ENCODE data around the gene TMEM192. TPM values are rescaled to one million over a fixed set of nuclear protein-coding genes. Genes with fewer than 3 reads are reported as not detected.

TMEM192 gene
- total and polyA plus RNA-seq, 2 experiments from 2014 or later = 6.9 to 10.8 TPM

DNA sequence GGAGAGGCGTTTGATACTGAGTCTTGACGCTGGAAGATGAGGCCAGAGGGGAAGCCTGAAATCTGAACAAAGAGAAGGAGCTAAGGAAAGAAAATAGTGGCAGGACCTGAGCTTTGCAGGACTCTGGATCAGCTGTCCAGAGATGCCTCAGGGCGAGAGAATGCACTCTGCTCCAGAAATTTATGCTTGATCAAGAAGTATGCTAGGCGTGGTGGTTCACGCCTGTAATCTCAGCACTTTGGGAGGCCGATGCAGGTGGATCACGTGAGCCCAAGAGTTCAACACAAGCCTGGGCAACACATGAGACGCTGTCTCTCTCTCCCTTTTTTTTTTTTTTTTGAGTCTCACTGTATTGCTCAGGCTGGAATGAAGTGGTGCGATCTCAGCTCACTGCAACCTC, 57.1 kb downstream of the TMEM192 start (continued):
- TF ChIP-seq, protein P1, sequence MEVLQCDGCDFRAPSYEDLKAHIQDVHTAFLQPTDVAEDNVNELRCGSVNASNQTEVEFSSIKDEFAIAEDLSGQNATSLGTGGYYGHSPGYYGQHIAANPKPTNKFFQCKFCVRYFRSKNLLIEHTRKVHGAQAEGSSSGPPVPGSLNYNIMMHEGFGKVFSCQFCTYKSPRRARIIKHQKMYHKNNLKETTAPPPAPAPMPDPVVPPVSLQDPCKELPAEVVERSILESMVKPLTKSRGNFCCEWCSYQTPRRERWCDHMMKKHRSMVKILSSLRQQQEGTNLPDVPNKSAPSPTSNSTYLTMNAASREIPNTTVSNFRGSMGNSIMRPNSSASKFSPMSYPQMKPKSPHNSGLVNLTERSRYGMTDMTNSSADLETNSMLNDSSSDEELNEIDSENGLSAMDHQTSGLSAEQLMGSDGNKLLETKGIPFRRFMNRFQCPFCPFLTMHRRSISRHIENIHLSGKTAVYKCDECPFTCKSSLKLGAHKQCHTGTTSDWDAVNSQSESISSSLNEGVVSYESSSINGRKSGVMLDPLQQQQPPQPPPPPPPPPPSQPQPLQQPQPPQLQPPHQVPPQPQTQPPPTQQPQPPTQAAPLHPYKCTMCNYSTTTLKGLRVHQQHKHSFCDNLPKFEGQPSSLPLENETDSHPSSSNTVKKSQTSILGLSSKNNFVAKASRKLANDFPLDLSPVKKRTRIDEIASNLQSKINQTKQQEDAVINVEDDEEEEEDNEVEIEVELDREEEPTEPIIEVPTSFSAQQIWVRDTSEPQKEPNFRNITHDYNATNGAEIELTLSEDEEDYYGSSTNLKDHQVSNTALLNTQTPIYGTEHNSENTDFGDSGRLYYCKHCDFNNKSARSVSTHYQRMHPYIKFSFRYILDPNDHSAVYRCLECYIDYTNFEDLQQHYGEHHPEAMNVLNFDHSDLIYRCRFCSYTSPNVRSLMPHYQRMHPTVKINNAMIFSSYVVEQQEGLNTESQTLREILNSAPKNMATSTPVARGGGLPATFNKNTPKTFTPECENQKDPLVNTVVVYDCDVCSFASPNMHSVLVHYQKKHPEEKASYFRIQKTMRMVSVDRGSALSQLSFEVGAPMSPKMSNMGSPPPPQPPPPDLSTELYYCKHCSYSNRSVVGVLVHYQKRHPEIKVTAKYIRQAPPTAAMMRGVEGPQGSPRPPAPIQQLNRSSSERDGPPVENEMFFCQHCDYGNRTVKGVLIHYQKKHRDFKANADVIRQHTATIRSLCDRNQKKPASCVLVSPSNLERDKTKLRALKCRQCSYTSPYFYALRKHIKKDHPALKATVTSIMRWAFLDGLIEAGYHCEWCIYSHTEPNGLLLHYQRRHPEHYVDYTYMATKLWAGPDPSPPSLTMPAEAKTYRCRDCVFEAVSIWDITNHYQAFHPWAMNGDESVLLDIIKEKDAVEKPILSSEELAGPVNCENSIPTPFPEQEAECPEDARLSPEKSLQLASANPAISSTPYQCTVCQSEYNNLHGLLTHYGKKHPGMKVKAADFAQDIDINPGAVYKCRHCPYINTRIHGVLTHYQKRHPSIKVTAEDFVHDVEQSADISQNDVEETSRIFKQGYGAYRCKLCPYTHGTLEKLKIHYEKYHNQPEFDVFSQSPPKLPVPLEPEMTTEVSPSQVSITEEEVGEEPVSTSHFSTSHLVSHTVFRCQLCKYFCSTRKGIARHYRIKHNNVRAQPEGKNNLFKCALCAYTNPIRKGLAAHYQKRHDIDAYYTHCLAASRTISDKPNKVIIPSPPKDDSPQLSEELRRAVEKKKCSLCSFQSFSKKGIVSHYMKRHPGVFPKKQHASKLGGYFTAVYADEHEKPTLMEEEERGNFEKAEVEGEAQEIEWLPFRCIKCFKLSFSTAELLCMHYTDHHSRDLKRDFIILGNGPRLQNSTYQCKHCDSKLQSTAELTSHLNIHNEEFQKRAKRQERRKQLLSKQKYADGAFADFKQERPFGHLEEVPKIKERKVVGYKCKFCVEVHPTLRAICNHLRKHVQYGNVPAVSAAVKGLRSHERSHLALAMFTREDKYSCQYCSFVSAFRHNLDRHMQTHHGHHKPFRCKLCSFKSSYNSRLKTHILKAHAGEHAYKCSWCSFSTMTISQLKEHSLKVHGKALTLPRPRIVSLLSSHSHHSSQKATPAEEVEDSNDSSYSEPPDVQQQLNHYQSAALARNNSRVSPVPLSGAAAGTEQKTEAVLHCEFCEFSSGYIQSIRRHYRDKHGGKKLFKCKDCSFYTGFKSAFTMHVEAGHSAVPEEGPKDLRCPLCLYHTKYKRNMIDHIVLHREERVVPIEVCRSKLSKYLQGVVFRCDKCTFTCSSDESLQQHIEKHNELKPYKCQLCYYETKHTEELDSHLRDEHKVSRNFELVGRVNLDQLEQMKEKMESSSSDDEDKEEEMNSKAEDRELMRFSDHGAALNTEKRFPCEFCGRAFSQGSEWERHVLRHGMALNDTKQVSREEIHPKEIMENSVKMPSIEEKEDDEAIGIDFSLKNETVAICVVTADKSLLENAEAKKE (CRISPR knock-in tag; IDR thresholded peaks at IDR 0.05) = no peak

DNA sequence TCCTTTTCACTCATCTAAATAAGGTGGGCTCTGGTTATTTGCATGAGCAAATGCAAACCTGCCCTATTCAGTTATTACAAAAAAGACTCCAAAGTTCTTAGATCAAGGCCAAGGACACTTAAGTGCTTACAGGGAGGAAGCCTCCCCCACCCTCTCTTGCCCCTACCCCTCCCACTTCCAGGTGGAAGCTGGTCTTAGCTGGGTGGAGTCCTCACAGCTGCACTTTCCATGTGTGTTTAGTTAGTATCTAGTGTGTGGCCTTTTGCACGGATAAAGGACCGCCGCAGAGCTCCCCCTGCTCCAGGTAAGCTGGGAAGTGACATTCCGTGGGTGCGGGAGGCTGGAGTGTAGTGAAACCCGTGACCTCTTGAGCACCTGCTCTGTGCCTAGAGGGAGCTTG, 59.0 kb downstream of the TMEM192 start, which contains the start of gene TRIM75:
Gene TRIM75, plus strand, starts transcription at position 222 of the 400 bp plus-strand sequence. CDS start 5,282 bp downstream, outside the sequence.
- Mint-ChIP-seq H3K4me1 (no peaks in the 10 kb centered on the region; the same call in 2 of the 3 replicates), H3K36me3 (ENCODE audit: low read depth) (no peaks in the 10 kb centered on the region), H3K4me3 (no peak within 1 kb of the TSS), H3K27me3 (ENCODE audit: insufficient read depth, low read depth, poor library complexity) (peaks cover 5% of the 10 kb centered on the region), H3K9me3 (no peaks in the 10 kb centered on the region), H3K27ac (no peak within 1 kb of the TSS)
- no peaks in the 10 kb centered on the region for H3F3A ChIP-seq (replicated peaks; ENCODE audit: low read depth)
- DNase-seq (ENCODE audit: low spot score) (no peak), ATAC-seq (no peak)
- no peaks in the 10 kb centered on the region for H4K20me1 ChIP-seq (replicated peaks; ENCODE audit: insufficient read depth)
- no peaks in the 10 kb centered on the region for H3K79me2 ChIP-seq (replicated peaks; ENCODE audit: insufficient read depth)
- H3K9me2 ChIP-seq (ENCODE audit: insufficient read depth) = no peaks in the 10 kb centered on the region
- peak within 1 kb of the TSS; percentile 66 for H2AFZ ChIP-seq
- no peak within 1 kb of the TSS for H3K4me3 ChIP-seq
- H3K4me1 ChIP-seq (ENCODE audit: insufficient read depth) = no peaks in the 10 kb centered on the region
- no peaks in the 10 kb centered on the region for H3K27me3 ChIP-seq (ENCODE audit: insufficient read depth)
- no peak within 1 kb of the TSS for H3K27ac ChIP-seq (ENCODE audit: low read depth)
- no peak within 1 kb of the TSS for H3K4me2 ChIP-seq
- H3K36me3 ChIP-seq (ENCODE audit: insufficient read depth) = no peaks in the 10 kb centered on the region
- TF ChIP-seq, protein P2, sequence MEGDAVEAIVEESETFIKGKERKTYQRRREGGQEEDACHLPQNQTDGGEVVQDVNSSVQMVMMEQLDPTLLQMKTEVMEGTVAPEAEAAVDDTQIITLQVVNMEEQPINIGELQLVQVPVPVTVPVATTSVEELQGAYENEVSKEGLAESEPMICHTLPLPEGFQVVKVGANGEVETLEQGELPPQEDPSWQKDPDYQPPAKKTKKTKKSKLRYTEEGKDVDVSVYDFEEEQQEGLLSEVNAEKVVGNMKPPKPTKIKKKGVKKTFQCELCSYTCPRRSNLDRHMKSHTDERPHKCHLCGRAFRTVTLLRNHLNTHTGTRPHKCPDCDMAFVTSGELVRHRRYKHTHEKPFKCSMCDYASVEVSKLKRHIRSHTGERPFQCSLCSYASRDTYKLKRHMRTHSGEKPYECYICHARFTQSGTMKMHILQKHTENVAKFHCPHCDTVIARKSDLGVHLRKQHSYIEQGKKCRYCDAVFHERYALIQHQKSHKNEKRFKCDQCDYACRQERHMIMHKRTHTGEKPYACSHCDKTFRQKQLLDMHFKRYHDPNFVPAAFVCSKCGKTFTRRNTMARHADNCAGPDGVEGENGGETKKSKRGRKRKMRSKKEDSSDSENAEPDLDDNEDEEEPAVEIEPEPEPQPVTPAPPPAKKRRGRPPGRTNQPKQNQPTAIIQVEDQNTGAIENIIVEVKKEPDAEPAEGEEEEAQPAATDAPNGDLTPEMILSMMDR (conservative IDR thresholded peaks at IDR 0.05; ENCODE audit: low read depth in 2 of 2) = no peak
- TF ChIP-seq ZNF114 (CRISPR knock-in tag; IDR thresholded peaks at IDR 0.05) (no peak), NANOG (IDR thresholded peaks at IDR 0.05; ENCODE audit: borderline replicate concordance) (no peak), EZH2phosphoT487 (IDR thresholded peaks at IDR 0.05; ENCODE audit: unreplicated experiment) (no peak)
- TF ChIP-seq, protein P1 (CRISPR knock-in tag; IDR thresholded peaks at IDR 0.05) = no peak

Data from GM23338 (cell line).